Heart left ventricle (tissue), 13 donors: ENCODE measurements around the gene BAIAP2L1.

Source experiments
- POLR2A ChIP-seq, 2 donors: fragments of 450-650 bp; IDR thresholded peaks; one replicate each; pipeline ENCODE4 v1.6.1; 2017; ENCODE audit warnings: antibody characterized with exemption in 2 of 2, mild to moderate bottlenecking in 2 of 2, moderate library complexity in 2 of 2
- TF ChIP-seq, protein P1 (sequence below), 12 donors: fragments of 200-600 bp; sonication (generic) in 4 of 12; IDR thresholded peaks; one replicate each; pipeline versions ENCODE4 v1.5.0 to v1.8.0; 2018 to 2022; ENCODE audit warnings: antibody characterized with exemption in 12 of 12, mild to moderate bottlenecking in 5 of 12
- donor health status: ischemic (EF 13 %, LVEDD 7.1; RV severe dilation, severe dysfunction).
- donor health status: DM: no; HTN: yes; CAD: no.
- donor health status: DM: no; HTN: no; CAD: no.
- donor health status: ischemic (EF 25% LVEDD 6.9; RV normal size, moderate dysfunction).
- donor health status: ischemic (EF 25% LVEDD 5.7; RV mildly dilated, moderate dysfunction).
- donor health status: ischemic (EF 35%, LVEDD 5.7; RV mildly dilated, moderate dysfunction).
- donor health status: nonischemic (EF 11% LVEDD 7.7; RV severe dilation, severe dysfunction).
- donor health status: DM: yes; HTN: yes; CAD: no.
- donor health status: PGD.
- donor health status: ischemic (EF 29% LVEDD 5.4; RV normal size, mild dysfunction).
- donor health status: nonischemic (EF 23%, LVEDD 6.1; RV moderate dilation, normal function).

DNA sequence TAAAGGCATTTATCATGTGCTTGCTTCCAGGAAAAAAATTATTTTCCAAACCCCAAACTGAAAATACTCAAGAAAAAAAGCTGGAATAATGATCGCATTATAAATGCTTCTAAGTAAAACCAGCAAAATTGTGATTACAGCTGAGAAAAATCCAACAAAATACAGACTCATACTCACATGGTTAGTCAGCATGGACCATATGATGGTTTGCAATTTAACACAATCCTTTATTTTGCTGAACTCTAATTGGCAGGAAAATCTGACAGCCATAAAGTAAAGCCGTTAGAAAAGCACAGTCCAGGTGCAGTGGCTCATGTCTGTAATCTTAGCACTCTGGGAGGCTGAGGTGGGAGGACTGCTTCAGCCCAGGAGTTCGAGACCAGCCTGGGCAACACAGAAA, 59.8 kb downstream of the BAIAP2L1 start:
- TF ChIP-seq, protein P1, sequence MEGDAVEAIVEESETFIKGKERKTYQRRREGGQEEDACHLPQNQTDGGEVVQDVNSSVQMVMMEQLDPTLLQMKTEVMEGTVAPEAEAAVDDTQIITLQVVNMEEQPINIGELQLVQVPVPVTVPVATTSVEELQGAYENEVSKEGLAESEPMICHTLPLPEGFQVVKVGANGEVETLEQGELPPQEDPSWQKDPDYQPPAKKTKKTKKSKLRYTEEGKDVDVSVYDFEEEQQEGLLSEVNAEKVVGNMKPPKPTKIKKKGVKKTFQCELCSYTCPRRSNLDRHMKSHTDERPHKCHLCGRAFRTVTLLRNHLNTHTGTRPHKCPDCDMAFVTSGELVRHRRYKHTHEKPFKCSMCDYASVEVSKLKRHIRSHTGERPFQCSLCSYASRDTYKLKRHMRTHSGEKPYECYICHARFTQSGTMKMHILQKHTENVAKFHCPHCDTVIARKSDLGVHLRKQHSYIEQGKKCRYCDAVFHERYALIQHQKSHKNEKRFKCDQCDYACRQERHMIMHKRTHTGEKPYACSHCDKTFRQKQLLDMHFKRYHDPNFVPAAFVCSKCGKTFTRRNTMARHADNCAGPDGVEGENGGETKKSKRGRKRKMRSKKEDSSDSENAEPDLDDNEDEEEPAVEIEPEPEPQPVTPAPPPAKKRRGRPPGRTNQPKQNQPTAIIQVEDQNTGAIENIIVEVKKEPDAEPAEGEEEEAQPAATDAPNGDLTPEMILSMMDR (IDR thresholded peaks at IDR 0.05): no peak
- TF ChIP-seq POLR2A (IDR thresholded peaks at IDR 0.05): no peak
